Measurements from ENCODE around the gene KIF17.

KIF17 gene

DNA sequence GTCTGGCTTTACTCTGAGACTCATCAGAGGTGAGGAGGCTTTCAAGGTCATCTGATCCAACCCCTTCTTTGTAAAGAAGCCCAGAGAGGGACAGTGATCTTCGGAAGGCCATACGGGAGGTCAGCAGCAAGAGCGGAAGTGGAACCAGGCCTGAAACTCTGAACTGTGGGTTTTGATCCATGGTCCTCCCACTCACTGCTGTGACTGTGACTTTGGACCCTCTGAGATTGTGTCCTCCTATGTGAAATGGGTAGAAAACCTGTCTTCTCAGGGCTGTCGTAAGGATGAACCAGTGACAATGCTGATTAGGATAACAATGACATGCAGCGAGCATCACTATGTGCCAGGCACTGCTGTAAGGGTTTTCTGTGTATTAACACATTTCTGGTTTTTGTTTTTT lies 46.9 kb downstream of the KIF17 start:
- no peak overlapping the region for H3K9ac ChIP-seq (ENCODE audit: insufficient read length, low read depth)
- H3K4me1 ChIP-seq (ENCODE audit: insufficient read depth, insufficient read length) = no peaks in the 10 kb centered on the region
- peaks cover 22% of the 10 kb centered on the region for H3K36me3 ChIP-seq (ENCODE audit: insufficient read depth, insufficient read length, low read length)
- no peaks in the 10 kb centered on the region for H3K27me3 ChIP-seq (ENCODE audit: insufficient read depth, insufficient read length)
- TF ChIP-seq ZNF274 (IDR thresholded peaks at IDR 0.05; ENCODE audit: low read depth, low read length) = no peak
- no peak for TF ChIP-seq SUZ12 (IDR thresholded peaks at IDR 0.05; ENCODE audit: extremely low read depth, insufficient read depth, insufficient read length)
- no peak for TF ChIP-seq YY1 (IDR thresholded peaks at IDR 0.05; ENCODE audit: insufficient read depth, insufficient read length)
- no peaks in the 10 kb centered on the region for H3K9me3 ChIP-seq (ENCODE audit: insufficient read depth, low read length)
- DNase-seq (ENCODE audit: low read depth, low spot score) = no peak
- no peak overlapping the region for H3K4me3 ChIP-seq (ENCODE audit: insufficient read length, low read depth)

DNA sequence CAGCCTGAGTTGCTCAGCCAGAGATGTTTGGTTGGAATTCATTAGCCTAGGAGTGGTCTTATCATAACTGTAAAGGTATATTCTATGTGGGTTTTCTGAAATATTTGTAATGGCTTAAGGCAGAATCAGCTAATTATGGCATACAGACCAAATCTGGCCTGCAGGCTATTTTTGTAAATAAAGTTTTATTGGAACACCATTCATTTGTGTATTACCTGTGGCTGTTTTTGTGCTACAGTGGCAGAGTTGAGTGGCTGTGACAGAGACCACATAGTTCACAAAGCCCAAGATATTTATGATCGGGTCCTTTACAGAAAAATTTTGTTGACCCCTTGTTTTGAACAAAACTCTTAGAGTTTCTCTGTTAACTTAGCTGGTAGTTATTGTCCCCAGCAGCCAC lies 49.2 kb downstream of the KIF17 start:
- H3K36me3 ChIP-seq (ENCODE audit: insufficient read depth, insufficient read length, low read length) = peaks cover 22% of the 10 kb centered on the region
- no peak overlapping the region for H3K4me3 ChIP-seq (ENCODE audit: insufficient read length, low read depth)
- H3K9me3 ChIP-seq (ENCODE audit: insufficient read depth, low read length) = no peaks in the 10 kb centered on the region
- no peaks in the 10 kb centered on the region for H3K27me3 ChIP-seq (ENCODE audit: insufficient read depth, insufficient read length)
- no peaks in the 10 kb centered on the region for H3K4me1 ChIP-seq (ENCODE audit: insufficient read depth, insufficient read length)
- TF ChIP-seq YY1 (IDR thresholded peaks at IDR 0.05; ENCODE audit: insufficient read depth, insufficient read length) = no peak
- TF ChIP-seq ZNF274 (IDR thresholded peaks at IDR 0.05; ENCODE audit: low read depth, low read length) = no peak
- TF ChIP-seq SUZ12 (IDR thresholded peaks at IDR 0.05; ENCODE audit: extremely low read depth, insufficient read depth, insufficient read length) = no peak
- H3K9ac ChIP-seq (ENCODE audit: insufficient read length, low read depth) = no peak overlapping the region
- no peak for DNase-seq (ENCODE audit: low read depth, low spot score)

DNA sequence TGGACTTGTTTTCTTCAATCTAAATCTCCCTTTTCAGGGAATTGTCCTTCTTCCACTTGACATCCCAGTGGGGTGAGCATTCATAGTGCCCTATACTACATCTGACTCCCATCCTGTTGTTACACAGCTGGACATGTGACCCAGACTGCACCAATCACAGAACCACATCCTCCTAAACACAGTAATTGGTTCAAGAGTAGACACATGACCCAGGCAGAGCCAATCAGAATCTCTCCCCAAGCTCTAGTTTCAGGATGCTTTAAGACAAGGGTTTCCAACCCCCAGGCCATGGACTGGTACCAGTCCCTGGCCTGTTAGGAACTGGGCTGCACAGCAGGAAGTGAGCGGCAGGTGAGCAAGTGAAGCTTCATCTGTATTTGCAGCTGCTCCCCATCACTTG lies 51.0 kb downstream of the KIF17 start:
- Histone ChIP-seq H3K4me3 (ENCODE audit: insufficient read length, low read depth) (no peak overlapping the region), H3K9me3 (ENCODE audit: insufficient read depth, low read length) (no peaks in the 10 kb centered on the region), H3K36me3 (ENCODE audit: insufficient read depth, insufficient read length, low read length) (peaks cover 19% of the 10 kb centered on the region), H3K27me3 (ENCODE audit: insufficient read depth, insufficient read length) (no peaks in the 10 kb centered on the region), H3K4me1 (ENCODE audit: insufficient read depth, insufficient read length) (no peaks in the 10 kb centered on the region), H3K9ac (ENCODE audit: insufficient read length, low read depth) (no peak overlapping the region)
- no peak for TF ChIP-seq ZNF274 (IDR thresholded peaks at IDR 0.05; ENCODE audit: low read depth, low read length)
- no peak for TF ChIP-seq SUZ12 (IDR thresholded peaks at IDR 0.05; ENCODE audit: extremely low read depth, insufficient read depth, insufficient read length)
- no peak for TF ChIP-seq YY1 (IDR thresholded peaks at IDR 0.05; ENCODE audit: insufficient read depth, insufficient read length)
- no peak for DNase-seq (ENCODE audit: low read depth, low spot score)

DNA sequence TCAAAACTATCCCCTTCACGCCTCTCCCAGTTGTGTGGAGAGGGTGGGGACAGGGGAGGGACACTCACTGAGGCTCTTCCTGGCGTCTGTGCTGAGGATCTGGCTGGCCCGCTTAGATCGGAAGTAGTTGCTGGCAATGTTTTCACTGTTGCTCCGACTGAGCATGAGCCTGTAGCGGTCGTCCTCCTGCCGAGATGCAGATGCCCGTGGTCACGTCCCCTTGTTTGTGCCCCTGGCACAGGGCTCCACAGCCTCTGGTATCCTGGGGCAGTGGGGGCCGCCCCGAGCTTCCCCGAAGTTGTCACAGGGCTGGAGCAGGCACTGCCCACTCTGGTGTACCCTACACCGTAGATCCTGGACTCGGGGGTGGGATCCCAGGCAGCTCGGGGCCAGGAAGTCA lies 51.7 kb downstream of the KIF17 start:
- no peaks in the 10 kb centered on the region for H3K27me3 ChIP-seq (ENCODE audit: insufficient read depth, insufficient read length)
- H3K4me1 ChIP-seq (ENCODE audit: insufficient read depth, insufficient read length) = no peaks in the 10 kb centered on the region
- H3K36me3 ChIP-seq (ENCODE audit: insufficient read depth, insufficient read length, low read length) = peaks cover 15% of the 10 kb centered on the region
- H3K9ac ChIP-seq (ENCODE audit: insufficient read length, low read depth) = no peak overlapping the region
- no peak for DNase-seq (ENCODE audit: low read depth, low spot score)
- TF ChIP-seq SUZ12 (IDR thresholded peaks at IDR 0.05; ENCODE audit: extremely low read depth, insufficient read depth, insufficient read length) (no peak), YY1 (IDR thresholded peaks at IDR 0.05; ENCODE audit: insufficient read depth, insufficient read length) (no peak), ZNF274 (IDR thresholded peaks at IDR 0.05; ENCODE audit: low read depth, low read length) (no peak)
- H3K4me3 ChIP-seq (ENCODE audit: insufficient read length, low read depth) = no peak overlapping the region
- no peaks in the 10 kb centered on the region for H3K9me3 ChIP-seq (ENCODE audit: insufficient read depth, low read length)

DNA sequence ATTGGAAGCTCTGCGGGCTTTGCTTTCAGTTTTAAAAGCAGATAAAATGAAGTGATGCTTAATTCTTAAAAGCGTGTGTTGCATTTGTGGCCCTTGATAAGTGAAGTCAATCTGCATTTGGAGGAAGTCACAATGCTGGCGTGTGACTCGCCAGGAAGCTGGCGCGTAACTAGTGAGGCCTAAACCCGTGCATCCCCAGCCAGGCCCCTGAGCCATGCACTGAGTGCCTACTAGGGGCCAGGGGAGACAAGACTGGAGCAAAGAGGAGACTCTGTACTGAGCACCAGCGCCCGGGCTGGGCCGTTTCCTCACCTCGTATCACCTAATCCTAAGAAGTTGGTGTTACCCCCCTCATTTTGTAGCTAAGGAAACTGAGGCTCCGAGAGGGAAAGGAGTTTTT lies 52.1 kb downstream of the KIF17 start:
- DNase-seq (ENCODE audit: low read depth, low spot score) = no peak
- TF ChIP-seq YY1 (IDR thresholded peaks at IDR 0.05; ENCODE audit: insufficient read depth, insufficient read length) = no peak
- no peak for TF ChIP-seq ZNF274 (IDR thresholded peaks at IDR 0.05; ENCODE audit: low read depth, low read length)
- no peak for TF ChIP-seq SUZ12 (IDR thresholded peaks at IDR 0.05; ENCODE audit: extremely low read depth, insufficient read depth, insufficient read length)
- no peak overlapping the region for H3K4me3 ChIP-seq (ENCODE audit: insufficient read length, low read depth)
- no peaks in the 10 kb centered on the region for H3K27me3 ChIP-seq (ENCODE audit: insufficient read depth, insufficient read length)
- no peaks in the 10 kb centered on the region for H3K4me1 ChIP-seq (ENCODE audit: insufficient read depth, insufficient read length)
- H3K9me3 ChIP-seq (ENCODE audit: insufficient read depth, low read length) = no peaks in the 10 kb centered on the region
- peaks cover 11% of the 10 kb centered on the region for H3K36me3 ChIP-seq (ENCODE audit: insufficient read depth, insufficient read length, low read length)
- no peak overlapping the region for H3K9ac ChIP-seq (ENCODE audit: insufficient read length, low read depth)

DNA sequence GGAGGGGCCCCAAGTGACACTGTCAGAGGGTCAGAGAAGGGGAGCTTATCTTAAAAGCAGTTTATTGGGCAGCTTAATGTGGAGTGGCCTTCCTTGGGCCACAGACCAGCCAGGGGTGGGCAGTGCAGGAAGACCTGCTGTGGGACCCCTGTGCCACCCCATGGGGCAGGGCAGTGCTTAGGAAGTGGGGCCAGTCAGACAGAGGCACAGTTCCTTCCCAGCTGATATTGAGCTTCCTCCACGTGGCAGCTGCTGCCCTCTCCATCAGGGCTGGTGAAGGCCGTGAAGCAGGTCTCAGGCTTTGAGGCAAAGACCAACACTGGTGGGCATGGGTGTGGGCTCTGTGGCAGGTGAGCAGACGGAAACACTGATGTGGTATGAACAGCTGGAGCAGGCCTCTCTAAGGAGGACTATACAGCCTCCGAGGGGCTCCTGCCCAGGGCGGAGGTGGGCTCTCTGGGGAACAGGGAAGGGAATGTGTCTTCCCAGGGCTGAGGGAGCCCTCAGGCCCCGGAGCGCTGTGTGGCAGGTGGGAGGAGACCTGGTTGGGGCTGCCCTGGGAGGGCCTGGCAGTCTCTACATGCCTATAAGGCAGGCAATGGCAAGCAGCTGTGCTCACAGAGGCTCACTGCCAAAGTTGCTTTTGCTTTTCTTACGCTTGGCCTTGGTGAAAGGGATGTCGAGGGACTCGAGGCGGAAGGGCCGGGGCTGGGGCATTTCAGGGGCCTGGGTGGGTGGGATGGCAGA lies 53.7 kb downstream of the KIF17 start:
- peaks cover 14% of the 10 kb centered on the region for H3K36me3 ChIP-seq (ENCODE audit: insufficient read depth, insufficient read length, low read length)
- no peak overlapping the region for H3K4me3 ChIP-seq (ENCODE audit: insufficient read length, low read depth)
- no peak overlapping the region for H3K9ac ChIP-seq (ENCODE audit: insufficient read length, low read depth)
- no peaks in the 10 kb centered on the region for H3K27me3 ChIP-seq (ENCODE audit: insufficient read depth, insufficient read length)
- no peaks in the 10 kb centered on the region for H3K4me1 ChIP-seq (ENCODE audit: insufficient read depth, insufficient read length)
- no peak for DNase-seq (ENCODE audit: low read depth, low spot score)
- TF ChIP-seq SUZ12 (IDR thresholded peaks at IDR 0.05; ENCODE audit: extremely low read depth, insufficient read depth, insufficient read length) = no peak
- no peak for TF ChIP-seq ZNF274 (IDR thresholded peaks at IDR 0.05; ENCODE audit: low read depth, low read length)
- no peak for TF ChIP-seq YY1 (IDR thresholded peaks at IDR 0.05; ENCODE audit: insufficient read depth, insufficient read length)
- no peaks in the 10 kb centered on the region for H3K9me3 ChIP-seq (ENCODE audit: insufficient read depth, low read length)

DNA sequence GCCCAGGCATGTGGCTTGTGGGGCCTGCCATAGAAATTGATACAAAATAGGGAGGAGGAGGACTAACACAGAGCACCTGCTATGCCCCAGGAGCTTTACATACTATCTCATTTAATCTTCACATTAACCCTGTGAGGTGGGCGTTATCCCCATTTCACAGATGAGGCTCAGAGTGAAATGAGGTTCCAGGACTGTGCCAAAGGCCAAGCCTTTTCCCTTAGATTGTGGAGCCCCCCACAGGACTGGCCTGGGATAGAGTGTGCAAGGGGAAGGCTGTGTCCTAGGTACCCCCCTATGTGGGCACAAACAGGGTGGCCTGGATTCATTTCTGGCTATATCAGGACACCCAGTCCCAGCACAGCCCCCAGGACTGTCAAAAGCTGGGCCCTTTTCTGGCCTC lies 54.4 kb downstream of the KIF17 start:
- Histone ChIP-seq H3K9me3 (ENCODE audit: insufficient read depth, low read length) (no peaks in the 10 kb centered on the region), H3K4me3 (ENCODE audit: insufficient read length, low read depth) (no peak overlapping the region), H3K36me3 (ENCODE audit: insufficient read depth, insufficient read length, low read length) (peaks cover 18% of the 10 kb centered on the region), H3K27me3 (ENCODE audit: insufficient read depth, insufficient read length) (no peaks in the 10 kb centered on the region), H3K4me1 (ENCODE audit: insufficient read depth, insufficient read length) (no peaks in the 10 kb centered on the region), H3K9ac (ENCODE audit: insufficient read length, low read depth) (no peak overlapping the region)
- no peak for DNase-seq (ENCODE audit: low read depth, low spot score)
- no peak for TF ChIP-seq SUZ12 (IDR thresholded peaks at IDR 0.05; ENCODE audit: extremely low read depth, insufficient read depth, insufficient read length)
- no peak for TF ChIP-seq YY1 (IDR thresholded peaks at IDR 0.05; ENCODE audit: insufficient read depth, insufficient read length)
- TF ChIP-seq ZNF274 (IDR thresholded peaks at IDR 0.05; ENCODE audit: low read depth, low read length) = no peak
